Activated CD4-positive, alpha-beta memory T cell treated with anti-CD3 and anti-CD28 coated beads, Interleukin-2, amount 10 ng/mL, durations not matched to agents 7 days and 5 days (primary cell): ENCODE measurements around the gene MTHFD2L. TPM values are rescaled to one million over a fixed set of nuclear protein-coding genes. Genes with fewer than 3 reads are reported as not detected.

ENCODE experiments used
- CTCF ChIA-PET: fragments of 350-600 bp; sonication (Branson Sonifier 250); formaldehyde crosslinking; loops from one replicate; lab custom pipeline; 2021; ENCODE audit warnings: antibody characterized with exemption, inconsistent platforms; lab: Charles Lee
- POLR2A ChIA-PET: fragments of 350-600 bp; sonication (Branson Sonifier 250); formaldehyde crosslinking; loops from one replicate; lab custom pipeline; 2021; ENCODE audit warnings: antibody characterized with exemption; lab: Charles Lee
- DNase-seq: peaks from one replicate; pipeline ENCODE4 v3.0.0-alpha.2; 2020
- H3K27ac Mint-ChIP-seq: one replicate; pipeline ENCODE4 v1.8.0; 2021; ENCODE audit warnings: mild to moderate bottlenecking, mixed read lengths
- H3K27me3 Mint-ChIP-seq: one replicate; pipeline ENCODE4 v1.8.0; 2021; ENCODE audit warnings: mixed read lengths
- H3K36me3 Mint-ChIP-seq: one replicate; pipeline ENCODE4 v1.8.0; 2021; ENCODE audit warnings: low read depth, mixed read lengths
- H3K4me1 Mint-ChIP-seq: one replicate; pipeline ENCODE4 v1.8.0; 2021; ENCODE audit warnings: mixed read lengths
- H3K4me3 Mint-ChIP-seq: one replicate; pipeline ENCODE4 v1.8.0; 2021; ENCODE audit warnings: mild to moderate bottlenecking, mixed read lengths
- H3K9me3 Mint-ChIP-seq: one replicate; pipeline ENCODE4 v1.8.0; 2021; ENCODE audit warnings: mixed read lengths
- total RNA-seq, 2 experiments: library from RNA; stranded (reverse); gene quantifications; one replicate each; pipeline ENCODE4 v1.2.3, GENCODE V29; 2021

Gene MTHFD2L
- 1 to 10 TPM; 3.9 to 4.8 TPM for total RNA-seq

DNA sequence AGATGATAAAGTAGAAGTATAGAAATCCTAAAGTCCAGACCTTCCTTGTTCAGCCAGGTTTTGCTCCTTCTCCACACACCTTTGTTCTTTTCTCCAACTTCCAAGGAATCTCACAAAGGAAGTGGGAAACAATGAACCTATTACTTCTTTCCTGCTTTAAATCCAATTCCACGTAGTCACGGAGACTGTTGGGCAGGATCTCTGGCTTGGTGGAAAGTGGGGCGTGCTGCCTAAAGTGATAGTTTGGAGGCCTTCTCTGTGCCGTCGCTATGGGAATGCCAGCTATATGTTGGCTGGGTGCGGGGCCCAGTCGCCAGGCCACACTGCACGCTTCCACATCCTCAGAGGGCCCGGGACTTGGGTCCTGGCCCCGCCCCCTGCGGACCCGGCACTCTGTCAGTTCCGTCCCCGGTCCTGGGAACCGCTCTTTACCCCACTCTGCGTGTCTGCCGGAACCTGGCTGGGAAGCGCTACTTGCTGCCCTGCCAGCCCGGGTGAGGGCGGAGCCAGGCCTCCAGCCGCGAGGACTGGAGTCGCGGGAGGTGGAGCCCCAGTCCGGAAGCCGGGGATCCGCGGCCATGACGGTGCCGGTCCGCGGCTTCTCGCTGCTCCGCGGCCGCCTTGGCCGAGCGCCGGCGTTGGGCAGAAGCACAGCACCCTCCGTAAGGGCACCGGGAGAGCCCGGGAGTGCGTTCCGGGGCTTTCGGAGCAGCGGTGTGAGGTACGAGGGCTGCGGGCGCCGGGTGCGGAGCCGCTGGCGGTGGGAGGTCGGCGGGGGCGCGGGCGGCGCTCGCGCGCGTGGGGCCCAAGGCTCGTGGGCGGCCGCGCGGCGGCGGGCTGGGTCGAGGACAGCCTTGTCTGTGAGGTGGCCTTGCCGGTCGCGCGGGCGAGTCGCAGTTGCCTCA, at the start of gene MTHFD2L:
Gene MTHFD2L (plus strand): TSS at position 558 of the 905 bp plus-strand sequence. CDS start 21 bp downstream, at position 579.
- Mint-ChIP-seq H3K9me3 (no peaks in the 10 kb centered on the region), H3K36me3 (peaks cover 18% of the 10 kb centered on the region), H3K4me1 (peaks cover 20% of the 10 kb centered on the region), H3K27me3 (peaks cover 24% of the 10 kb centered on the region), H3K27ac (peak within 1 kb of the TSS; percentile 72), H3K4me3 (peak within 1 kb of the TSS; percentile 83)
- POLR2A ChIA-PET, result no interaction called here
- DNase-seq, result peak; percentile 84
- CTCF ChIA-PET, result no interaction called here

DNA sequence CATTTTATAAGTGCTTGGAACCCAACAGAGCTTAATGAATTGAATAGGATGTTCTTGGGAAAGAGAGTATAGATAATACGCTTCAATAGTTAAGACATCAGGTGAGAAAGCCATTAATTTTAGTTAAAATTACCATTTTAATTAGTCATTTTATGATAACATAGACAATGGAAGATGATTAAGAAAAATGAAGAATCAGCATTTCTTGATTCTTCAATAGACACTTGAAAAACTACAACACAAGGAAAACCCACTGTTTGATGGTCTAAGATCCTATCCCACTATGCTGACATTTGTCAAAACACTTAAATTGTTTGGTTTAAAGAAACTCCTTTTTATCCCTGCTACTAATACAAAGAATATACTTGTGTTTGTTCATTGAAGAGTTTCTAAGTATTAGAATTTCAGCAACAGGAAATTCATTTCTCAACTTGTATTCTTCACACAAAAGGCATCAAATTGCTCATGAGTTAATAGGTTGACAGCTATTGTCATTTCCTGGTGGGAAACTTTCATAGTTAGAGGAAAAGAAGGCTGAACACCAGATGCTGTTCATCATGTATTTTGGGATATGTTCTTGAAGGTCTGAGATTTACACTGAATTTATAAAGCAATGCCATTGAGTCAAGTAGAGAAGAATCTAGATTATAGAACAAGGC, 49.3 kb upstream of the MTHFD2L start:
- no peaks in the 10 kb centered on the region for H3K36me3 Mint-ChIP-seq
- H3K4me3 Mint-ChIP-seq, result no peak overlapping the region
- no peak for DNase-seq
- H3K4me1 Mint-ChIP-seq, result no peaks in the 10 kb centered on the region
- no peak overlapping the region for H3K27ac Mint-ChIP-seq
- H3K9me3 Mint-ChIP-seq, result no peaks in the 10 kb centered on the region
- H3K27me3 Mint-ChIP-seq, result peaks cover 8% of the 10 kb centered on the region
- POLR2A ChIA-PET, result no interaction called here
- CTCF ChIA-PET, result interaction anchor here (0.7 kb wide), 1 partner anchor 9 kb away, joined by 3 read pairs; no protein-coding TSS in a partner anchor

DNA sequence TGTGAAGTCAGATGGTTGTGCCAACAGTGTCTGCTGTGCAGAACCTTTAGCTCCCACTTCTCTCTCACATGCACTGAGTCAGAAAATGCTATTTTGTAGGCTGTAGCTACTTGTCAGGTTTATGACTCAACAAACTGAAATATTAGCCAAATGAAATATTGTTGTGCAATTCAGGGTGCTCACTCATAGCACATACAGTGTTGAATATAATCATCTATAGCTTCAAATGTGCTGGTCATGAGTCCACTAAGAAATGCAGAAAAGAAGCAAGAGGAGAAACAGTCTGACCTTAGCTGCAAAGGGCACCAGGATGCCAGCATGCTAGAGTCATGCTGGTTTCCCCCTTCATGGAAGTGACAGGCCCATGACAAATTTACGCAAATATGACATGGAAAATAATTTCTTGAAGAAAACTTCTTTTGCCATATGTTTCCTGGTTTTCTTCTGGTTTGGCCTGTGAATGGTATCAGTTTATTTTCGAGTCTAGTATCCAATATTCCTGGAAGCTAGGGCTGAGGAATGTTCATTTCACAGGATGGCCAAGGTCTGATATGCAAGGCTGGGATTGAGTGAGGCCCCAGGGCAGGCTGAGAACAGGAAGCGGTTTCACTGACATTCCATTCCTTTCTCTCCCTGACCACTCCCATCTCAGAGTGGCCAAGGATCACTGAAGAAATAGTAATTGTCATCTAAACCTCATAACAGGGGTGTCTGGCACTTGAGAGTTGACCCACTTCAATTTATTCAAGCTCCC, 48.6 kb upstream of the MTHFD2L start:
- no peaks in the 10 kb centered on the region for H3K9me3 Mint-ChIP-seq
- no peak for DNase-seq
- H3K4me3 Mint-ChIP-seq, result no peak overlapping the region
- H3K36me3 Mint-ChIP-seq, result no peaks in the 10 kb centered on the region
- ChIA-PET CTCF (interaction anchor here (1.1 kb wide), 1 partner anchor 25 kb away, joined by 3 read pairs; no protein-coding TSS in a partner anchor), POLR2A (no interaction called here)
- peaks cover 8% of the 10 kb centered on the region for H3K27me3 Mint-ChIP-seq
- H3K4me1 Mint-ChIP-seq, result no peaks in the 10 kb centered on the region
- H3K27ac Mint-ChIP-seq, result no peak overlapping the region

DNA sequence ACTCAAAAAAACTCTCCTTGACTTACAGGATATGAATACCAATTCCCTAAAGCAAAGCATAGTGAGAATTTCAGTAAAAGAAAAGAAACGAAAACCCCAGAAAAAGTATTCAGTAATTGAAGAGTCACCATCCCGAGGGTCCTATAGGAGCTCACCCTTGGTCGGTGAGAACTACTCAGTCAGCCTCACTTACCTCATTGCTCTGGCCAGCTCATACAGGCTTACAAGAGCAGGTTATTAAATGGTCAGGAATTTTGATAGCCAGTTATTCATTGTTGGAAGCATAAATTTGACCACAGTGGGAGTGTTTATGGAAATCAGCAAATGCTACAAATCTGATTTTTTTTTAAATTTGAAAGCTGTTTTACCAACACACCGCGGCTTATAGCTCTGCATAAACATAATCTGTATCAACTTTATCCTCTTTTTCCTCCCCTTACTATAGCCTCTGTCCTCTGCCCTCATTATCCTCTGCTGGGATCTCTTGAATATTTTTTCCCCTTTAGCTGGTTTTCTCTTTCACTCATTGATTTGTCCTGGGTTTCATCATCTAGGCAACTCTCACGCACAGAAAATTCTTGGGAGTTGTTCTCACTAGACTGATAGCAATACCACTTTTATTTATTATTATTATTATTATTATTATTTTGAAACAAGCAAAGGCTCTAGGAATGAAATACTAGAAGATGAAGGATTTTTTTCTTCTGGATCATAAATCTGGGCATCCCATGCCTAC, 47.9 kb upstream of the MTHFD2L start:
- POLR2A ChIA-PET, result no interaction called here
- no peaks in the 10 kb centered on the region for H3K9me3 Mint-ChIP-seq
- CTCF ChIA-PET, result interaction anchor here (1.1 kb wide), 1 partner anchor 25 kb away, joined by 3 read pairs; no protein-coding TSS in a partner anchor

DNA sequence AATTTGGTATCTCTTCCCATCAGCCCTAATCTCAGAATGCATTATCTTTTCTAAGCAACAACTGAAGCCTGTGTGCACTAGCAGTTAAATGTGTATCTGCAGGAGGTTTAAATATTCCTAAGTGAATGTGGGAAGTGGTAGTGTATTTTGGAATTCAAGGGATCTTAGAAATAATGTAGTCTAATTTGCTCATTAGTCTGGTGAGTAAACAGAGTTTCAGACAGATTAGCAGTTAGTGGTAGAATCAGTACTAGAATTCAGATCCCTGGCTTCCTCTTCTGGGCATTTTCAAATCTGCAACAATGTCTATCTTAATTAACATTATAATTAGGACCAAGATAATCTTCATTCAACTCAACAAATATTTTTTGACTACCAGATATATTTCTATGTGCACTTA, 47.2 kb upstream of the MTHFD2L start:
- H3K27ac Mint-ChIP-seq, result no peak overlapping the region
- POLR2A ChIA-PET, result no interaction called here
- no peak overlapping the region for H3K4me3 Mint-ChIP-seq
- no peak for DNase-seq
- H3K9me3 Mint-ChIP-seq, result no peaks in the 10 kb centered on the region
- no peaks in the 10 kb centered on the region for H3K36me3 Mint-ChIP-seq
- no peaks in the 10 kb centered on the region for H3K4me1 Mint-ChIP-seq
- CTCF ChIA-PET, result no interaction called here
- H3K27me3 Mint-ChIP-seq, result peaks cover 4% of the 10 kb centered on the region

More for the DNA sequence above, 47.9 kb upstream of the MTHFD2L start:
- no peaks in the 10 kb centered on the region for H3K36me3 Mint-ChIP-seq
- H3K27ac Mint-ChIP-seq, result no peak overlapping the region
- DNase-seq, result no peak
- H3K4me3 Mint-ChIP-seq, result no peak overlapping the region
- no peaks in the 10 kb centered on the region for H3K4me1 Mint-ChIP-seq
- peaks cover 4% of the 10 kb centered on the region for H3K27me3 Mint-ChIP-seq

DNA sequence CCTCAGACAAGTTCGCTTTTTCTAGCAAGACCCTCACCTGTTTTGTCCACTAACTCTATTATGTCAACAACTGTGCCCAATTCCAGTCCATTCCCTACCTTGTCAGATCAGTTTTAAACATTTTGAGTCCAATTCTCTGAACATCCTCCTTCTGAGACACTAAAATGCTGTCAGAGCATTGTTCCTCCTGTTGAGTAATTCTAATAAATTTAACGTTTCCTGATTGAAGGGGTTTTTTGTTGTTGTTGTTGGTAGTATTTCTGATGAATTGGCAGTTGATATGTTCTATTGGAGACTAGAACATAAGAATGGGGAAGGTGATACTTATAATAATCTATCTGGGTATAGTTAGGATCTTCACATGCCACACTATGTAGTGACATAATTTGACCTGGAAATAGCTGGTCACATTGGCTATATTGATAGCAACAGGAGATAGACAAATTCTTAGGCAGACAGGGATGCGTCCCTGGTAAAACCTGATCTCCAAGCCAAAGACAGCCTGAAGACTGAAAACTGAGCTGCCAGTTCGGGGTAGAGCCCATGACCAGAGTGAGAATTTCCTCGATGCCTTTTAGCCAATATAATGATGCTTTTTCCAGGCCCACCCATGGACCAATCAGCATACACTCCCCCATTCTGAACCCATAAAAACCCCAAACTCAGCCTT, 46.5 kb upstream of the MTHFD2L start:
- DNase-seq, result no peak
- POLR2A ChIA-PET, result no interaction called here
- Mint-ChIP-seq H3K27ac (no peak overlapping the region), H3K4me3 (no peak overlapping the region), H3K36me3 (no peaks in the 10 kb centered on the region), H3K4me1 (no peaks in the 10 kb centered on the region), H3K27me3 (no peaks in the 10 kb centered on the region), H3K9me3 (no peaks in the 10 kb centered on the region)
- CTCF ChIA-PET, result no interaction called here

DNA sequence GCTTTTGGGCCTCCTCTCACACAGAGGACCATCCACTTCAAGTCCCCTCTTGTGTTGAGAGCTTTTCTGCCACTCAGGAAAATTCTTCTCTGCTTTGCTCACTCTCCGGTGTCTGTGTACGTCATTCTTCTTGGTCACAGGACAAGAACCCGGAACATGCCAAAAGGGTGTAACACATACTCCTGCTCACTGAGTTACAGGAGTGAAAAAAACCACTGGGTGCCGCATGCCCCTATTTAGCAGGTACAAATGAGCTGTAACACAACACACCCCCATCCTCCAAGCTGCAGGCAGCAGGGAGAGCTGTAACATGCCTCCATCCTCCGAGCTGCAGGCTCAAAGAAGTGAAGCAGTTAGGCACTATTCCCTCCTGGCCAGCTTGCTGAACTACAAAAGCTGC, 45.9 kb upstream of the MTHFD2L start:
- POLR2A ChIA-PET, result no interaction called here
- Mint-ChIP-seq H3K27me3 (no peaks in the 10 kb centered on the region), H3K4me1 (no peaks in the 10 kb centered on the region), H3K9me3 (no peaks in the 10 kb centered on the region), H3K4me3 (no peak overlapping the region), H3K36me3 (no peaks in the 10 kb centered on the region), H3K27ac (no peak overlapping the region)
- CTCF ChIA-PET, result no interaction called here
- DNase-seq, result no peak

DNA sequence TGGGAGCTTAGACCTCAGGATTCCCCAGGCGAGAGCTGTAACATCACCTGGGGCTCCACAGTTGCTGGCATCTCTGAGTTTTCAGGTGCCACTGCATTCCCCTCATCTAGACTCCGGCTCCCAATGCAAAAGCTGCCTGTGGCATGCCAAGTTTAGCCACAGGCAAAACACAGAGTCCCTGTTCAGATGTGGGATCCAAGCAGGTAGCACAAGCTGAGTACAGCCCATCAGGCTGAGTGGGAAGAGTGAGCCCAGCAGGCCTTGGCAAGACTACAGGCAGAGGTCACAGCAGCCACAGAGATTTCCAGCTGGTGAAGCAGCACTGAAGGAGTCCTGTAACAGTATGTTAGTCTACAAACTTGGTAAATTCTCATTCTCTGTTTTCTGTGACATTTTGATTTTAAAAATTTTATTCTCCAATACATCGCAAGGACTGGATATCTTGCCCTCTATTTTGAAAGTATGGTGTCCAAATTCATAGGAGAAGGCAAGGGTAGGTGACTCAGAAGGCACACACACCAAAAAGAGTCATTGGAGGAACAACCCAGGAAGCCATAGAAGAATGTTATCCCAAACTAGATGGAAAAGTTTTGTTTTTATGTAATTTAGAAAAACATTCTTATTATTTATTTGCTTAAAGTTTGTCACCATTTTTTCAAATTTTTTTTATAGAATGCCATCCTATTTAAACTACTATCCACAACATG, 45.4 kb upstream of the MTHFD2L start:
- H3K4me1 Mint-ChIP-seq, result no peaks in the 10 kb centered on the region
- no peak overlapping the region for H3K4me3 Mint-ChIP-seq
- no peaks in the 10 kb centered on the region for H3K9me3 Mint-ChIP-seq
- DNase-seq, result no peak
- POLR2A ChIA-PET, result no interaction called here
- no peak overlapping the region for H3K27ac Mint-ChIP-seq
- no peaks in the 10 kb centered on the region for H3K36me3 Mint-ChIP-seq
- no peaks in the 10 kb centered on the region for H3K27me3 Mint-ChIP-seq
- CTCF ChIA-PET, result no interaction called here

DNA sequence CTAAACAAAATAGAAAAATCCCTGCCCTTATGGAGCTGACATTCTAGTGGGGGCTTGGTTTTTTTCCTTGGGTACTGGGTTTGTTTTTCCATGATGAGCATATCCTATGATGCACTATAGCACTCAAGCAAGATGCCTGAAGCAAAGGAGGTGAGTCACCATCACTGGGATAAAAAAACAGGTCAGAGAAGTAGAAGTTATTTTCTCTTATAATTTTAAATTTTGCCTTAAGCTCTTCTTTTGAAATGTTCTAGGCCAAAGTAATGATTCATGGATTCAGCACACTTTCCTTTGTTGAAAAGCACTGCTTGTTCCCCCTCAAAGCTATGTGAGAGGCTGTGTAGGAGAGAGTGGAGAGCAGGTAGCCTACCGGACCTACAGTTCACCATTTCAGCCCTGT, 43.7 kb upstream of the MTHFD2L start:
- ChIA-PET POLR2A (no interaction called here), CTCF (interaction anchor here (0.6 kb wide), 1 partner anchor 521 kb away, joined by 3 read pairs; no protein-coding TSS in a partner anchor)
- Mint-ChIP-seq H3K9me3 (no peaks in the 10 kb centered on the region), H3K27me3 (no peaks in the 10 kb centered on the region), H3K4me3 (no peak overlapping the region), H3K27ac (no peak overlapping the region), H3K36me3 (no peaks in the 10 kb centered on the region), H3K4me1 (no peaks in the 10 kb centered on the region)
- no peak for DNase-seq

DNA sequence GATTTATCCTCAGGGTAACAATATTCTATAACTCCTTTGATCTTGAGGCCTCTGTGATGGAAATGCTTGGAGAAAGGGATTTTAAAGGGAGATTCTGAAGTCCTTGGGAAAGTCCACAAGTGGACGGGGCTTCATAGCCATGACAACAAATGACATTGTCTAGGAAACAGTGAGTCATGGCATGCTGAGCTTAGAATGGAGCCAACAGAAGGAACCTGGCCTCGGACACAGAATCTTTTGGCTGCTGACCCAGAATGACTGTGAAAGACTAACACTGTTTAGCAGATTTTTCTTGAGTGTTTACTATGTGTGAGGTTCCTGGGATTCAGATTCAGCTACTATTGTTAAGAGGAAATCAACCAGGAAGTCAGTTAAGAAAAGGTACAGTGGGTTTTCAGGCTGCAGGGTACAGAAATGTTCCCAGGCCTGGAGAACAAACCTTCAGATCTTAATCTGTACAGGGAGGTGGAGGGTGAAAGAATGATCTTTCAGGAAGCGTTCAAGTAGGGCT, 40.8 kb upstream of the MTHFD2L start:
- H3K27me3 Mint-ChIP-seq, result no peaks in the 10 kb centered on the region
- CTCF ChIA-PET, result no interaction called here
- no peak overlapping the region for H3K4me3 Mint-ChIP-seq
- H3K27ac Mint-ChIP-seq, result no peak overlapping the region
- DNase-seq, result no peak
- H3K4me1 Mint-ChIP-seq, result no peaks in the 10 kb centered on the region
- POLR2A ChIA-PET, result no interaction called here
- no peaks in the 10 kb centered on the region for H3K36me3 Mint-ChIP-seq
- no peaks in the 10 kb centered on the region for H3K9me3 Mint-ChIP-seq

DNA sequence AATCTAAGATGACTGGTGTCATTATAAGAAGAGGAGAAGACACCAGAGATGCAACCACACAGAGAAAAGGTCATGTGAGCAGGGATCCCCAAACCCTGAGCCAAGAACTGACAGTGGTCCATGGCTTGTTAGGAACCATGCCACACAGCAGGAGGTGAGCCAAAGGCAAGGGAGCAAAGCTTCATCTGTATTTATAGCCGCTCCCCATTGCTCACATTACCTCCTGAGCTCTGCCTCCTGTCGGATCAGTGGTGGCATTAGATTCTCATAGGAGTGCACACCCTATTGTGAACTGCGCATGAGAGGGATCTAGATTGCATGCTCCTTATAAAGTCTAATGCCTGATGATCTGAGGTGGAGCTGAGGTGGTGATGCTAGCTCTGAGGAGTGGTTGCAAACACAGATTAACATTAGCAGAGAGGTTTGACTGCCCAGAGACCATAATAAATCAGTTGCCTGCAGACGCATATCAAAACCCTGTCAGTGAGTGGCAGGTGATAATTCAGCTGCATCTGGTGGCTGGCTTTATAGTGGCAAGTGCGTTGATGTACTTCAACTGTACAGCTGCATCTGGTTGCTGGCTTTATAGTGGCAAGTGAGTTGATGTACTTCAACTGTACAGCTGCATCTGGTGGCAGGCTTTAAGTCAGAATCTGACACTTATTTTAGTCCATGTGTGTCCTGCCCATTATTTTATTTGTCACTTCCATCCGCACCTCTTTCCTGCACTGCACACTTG, 39.1 kb upstream of the MTHFD2L start:
- CTCF ChIA-PET, result interaction anchor here (1.0 kb wide), 1 partner anchor 11 kb away, joined by 3 read pairs; no protein-coding TSS in a partner anchor

More for the DNA sequence above, 39.1 kb upstream of the MTHFD2L start:
- Mint-ChIP-seq H3K4me3 (no peak overlapping the region), H3K9me3 (no peaks in the 10 kb centered on the region), H3K36me3 (no peaks in the 10 kb centered on the region), H3K4me1 (no peaks in the 10 kb centered on the region), H3K27me3 (no peaks in the 10 kb centered on the region), H3K27ac (no peak overlapping the region)
- POLR2A ChIA-PET, result no interaction called here
- DNase-seq, result no peak
